HepG2 (cell line): ENCODE measurements around the gene NT5C3B. TPM values are rescaled to one million over a fixed set of nuclear protein-coding genes. Genes with fewer than 3 reads are reported as not detected.
A peak's percentile ranks its signal among the peaks of the same experiment; 100 is the strongest.

Source experiments
- FOXM1 ChIP-seq: sonication (generic); formaldehyde crosslinking; IDR thresholded peaks from 2 replicates; pipeline ENCODE4 v1.5.0; 2020; ENCODE audit warnings: missing genetic modification reagents
- JUN ChIP-seq: sonication (generic); formaldehyde crosslinking; IDR thresholded peaks from 2 replicates; pipeline ENCODE4 v1.4.0; 2020; ENCODE audit warnings: mild to moderate bottlenecking, missing genetic modification reagents
- KDM2A ChIP-seq: sonication (generic); formaldehyde crosslinking; IDR thresholded peaks from 2 replicates; pipeline ENCODE4 v1.4.0; 2020; ENCODE audit warnings: low read depth, missing genetic modification reagents, borderline replicate concordance
- LCORL ChIP-seq, 2 experiments: fragments of 450-650 bp in 1 of 2; sonication (generic) in 1 of 2; formaldehyde crosslinking in 1 of 2; IDR thresholded peaks; 2 replicates each; pipeline versions ENCODE4 v1.5.0 to v1.6.1; 2017 to 2020; ENCODE audit warnings: antibody characterized with exemption in 1 of 2, missing genetic modification reagents in 1 of 2
- MTA1 ChIP-seq: sonication (generic); formaldehyde crosslinking; IDR thresholded peaks from 2 replicates; pipeline ENCODE4 v1.4.0; 2020; ENCODE audit warnings: missing genetic modification reagents, mild to moderate bottlenecking, borderline replicate concordance
- MTA3 ChIP-seq: sonication (generic); formaldehyde crosslinking; IDR thresholded peaks from 2 replicates; pipeline ENCODE4 v1.4.0; 2020; ENCODE audit warnings: missing genetic modification reagents
- NFATC3 ChIP-seq: sonication (generic); formaldehyde crosslinking; IDR thresholded peaks from 2 replicates; pipeline ENCODE4 v1.5.1; 2020; ENCODE audit warnings: mild to moderate bottlenecking, missing genetic modification reagents
- POLR2AphosphoS5 ChIP-seq: IDR thresholded peaks from 2 replicates; pipeline ENCODE4 v1.6.1; 2012; ENCODE audit warnings: low read depth, low read length
- RBM22 ChIP-seq: fragments of 200-400 bp; formaldehyde crosslinking; optimal IDR thresholded peaks from 2 replicates; pipeline ENCODE3; 2017; ENCODE audit warnings: mild to moderate bottlenecking, low read length, moderate library complexity
- SMC3 ChIP-seq: IDR thresholded peaks from 2 replicates; pipeline ENCODE4 v1.6.1; 2011; ENCODE audit warnings: low read length, improper control_type of control experiment
- SSRP1 ChIP-seq: IDR thresholded peaks from 2 replicates; pipeline ENCODE4 v1.6.1; 2016; ENCODE audit warnings: control low read depth
- TBX2 ChIP-seq: sonication (generic); formaldehyde crosslinking; IDR thresholded peaks from 2 replicates; pipeline ENCODE4 v1.5.0; 2020; ENCODE audit warnings: missing genetic modification reagents, mild to moderate bottlenecking, borderline replicate concordance
- ZBED4 ChIP-seq: sonication (generic); formaldehyde crosslinking; IDR thresholded peaks from 2 replicates; pipeline ENCODE4 v1.4.0; 2020; ENCODE audit warnings: missing genetic modification reagents, borderline replicate concordance
- ZFP41 ChIP-seq: sonication (generic); formaldehyde crosslinking; IDR thresholded peaks from 2 replicates; pipeline ENCODE4 v1.4.0; 2020; ENCODE audit warnings: mild to moderate bottlenecking, missing genetic modification reagents, borderline replicate concordance
- ZNF136 ChIP-seq: sonication (generic); formaldehyde crosslinking; IDR thresholded peaks from 2 replicates; pipeline ENCODE4 v1.8.1; 2022; ENCODE audit warnings: low read depth, mild to moderate bottlenecking, moderate library complexity, missing genetic modification reagents
- ZNF24 ChIP-seq: fragments of 450-650 bp; IDR thresholded peaks from 2 replicates; pipeline ENCODE4 v1.6.1; 2017; ENCODE audit warnings: antibody characterized with exemption, mild to moderate bottlenecking
- ZNF317 ChIP-seq: sonication (generic); formaldehyde crosslinking; IDR thresholded peaks from 2 replicates; pipeline ENCODE4 v1.5.0; 2020; ENCODE audit warnings: mild to moderate bottlenecking, missing genetic modification reagents
- ZNF646 ChIP-seq: sonication (generic); formaldehyde crosslinking; IDR thresholded peaks from 2 replicates; pipeline ENCODE4 v1.9.0; 2021; ENCODE audit warnings: mild to moderate bottlenecking, missing genetic modification reagents
- ZNF724P ChIP-seq: sonication (generic); formaldehyde crosslinking; IDR thresholded peaks from 2 replicates; pipeline ENCODE4 v1.8.0; 2022; ENCODE audit warnings: missing genetic modification reagents, borderline replicate concordance
- ZNF777 ChIP-seq: sonication (generic); formaldehyde crosslinking; IDR thresholded peaks from 2 replicates; pipeline ENCODE4 v1.4.0; 2020; ENCODE audit warnings: missing genetic modification reagents
- ZNF883 ChIP-seq: sonication (generic); formaldehyde crosslinking; IDR thresholded peaks from 2 replicates; pipeline ENCODE4 v1.5.1; 2020; ENCODE audit warnings: mild to moderate bottlenecking, missing genetic modification reagents; ENCODE audit errors: not compliant biosample characterization
- polyA plus RNA-seq, 8 experiments: library from polyadenylated mRNA; depleted of rRNA in 3 of 8; stranded (reverse) in 7 of 8; unstranded in 1 of 8; fragments of >200 nt; fragmentation: Illumina TruSeq in 4 of 8; extraction: Trizol in 4 of 8; gene quantifications; 2 replicates each; pipeline versions ENCODE4 v1.2.1 to v1.2.3, GENCODE V29; 2011 to 2016; ENCODE audit warnings: low read depth in 4 of 8, missing spikeins in 1 of 8, mixed read lengths in 1 of 8; ENCODE audit not compliant: insufficient read depth in 1 of 8
- total RNA-seq, 5 experiments: library from RNA; depleted of rRNA; stranded (reverse); fragments of >200 nt; fragmentation: Illumina TruSeq; extraction: Trizol; gene quantifications; 2 replicates each; pipeline ENCODE4 v1.2.3, GENCODE V29; 2016; ENCODE audit warnings: low read depth in 1 of 5

Gene NT5C3B
- total and polyA plus RNA-seq, 2 of the 13 experiments (the other 11 are each of a cell fraction or from before 2014, with no cell fraction given), result 104 to 126 TPM

GRCh38 chr17:41777574-41778188 is 58.4 kb downstream of the NT5C3B start (continued):
- TF ChIP-seq LCORL (IDR thresholded peaks at IDR 0.05), result no peak
- peak; percentile 85; the same call in 1 of the 2 replicates for TF ChIP-seq LCORL (CRISPR knock-in tag; IDR thresholded peaks at IDR 0.05)
- TF ChIP-seq JUN (CRISPR knock-in tag), result no peak
- peak; percentile 62; the same call in 1 of the 2 replicates for TF ChIP-seq ZNF317 (CRISPR knock-in tag)
- TF ChIP-seq RBM22, result no peak
- no peak for TF ChIP-seq FOXM1 (CRISPR knock-in tag)
- TF ChIP-seq ZFP41 (CRISPR knock-in tag), result 0 out of 2 replicates have a peak, but pooled peaks have one; percentile 28
- peak; percentile 70 for TF ChIP-seq MTA1 (CRISPR knock-in tag)
- peak; percentile 62 for TF ChIP-seq KDM2A
- TF ChIP-seq NFATC3 (CRISPR knock-in tag), result no peak
- peak; percentile 48; the same call in 1 of the 2 replicates for TF ChIP-seq ZNF724P
- TF ChIP-seq SSRP1 (CRISPR knock-in tag), result no peak
- no peak for TF ChIP-seq SMC3
- peak; percentile 67 for TF ChIP-seq TBX2 (CRISPR knock-in tag)
- no peak for TF ChIP-seq ZNF24
- peak; percentile 95 for TF ChIP-seq ZBED4
- 0 out of 2 replicates have a peak, but pooled peaks have one; percentile 49 for TF ChIP-seq ZNF646 (CRISPR knock-in tag)
- TF ChIP-seq ZNF883 (CRISPR knock-in tag), result no peak
- TF ChIP-seq POLR2AphosphoS5, result no peak
- peak; percentile 31; the same call in 1 of the 2 replicates for TF ChIP-seq ZNF136 (CRISPR knock-in tag)
- TF ChIP-seq ZNF777, result peak; percentile 49
- 0 out of 2 replicates have a peak, but pooled peaks have one; percentile 18 for TF ChIP-seq MTA3 (CRISPR knock-in tag)
